COLO829 (cell line): ENCODE data around the gene APLNR.
A peak's percentile ranks its signal among the peaks of the same experiment; 100 is the strongest.
"Not testable (repeated sequence)": the region's sequence is repeated elsewhere in the genome, so short reads cannot be mapped to it uniquely, and the experiment has no call there.

Experiments
- DNase-seq: peaks from one replicate; pipeline ENCODE4 v3.0.0; 2012; ENCODE audit warnings: low spot score

Gene APLNR

DNA sequence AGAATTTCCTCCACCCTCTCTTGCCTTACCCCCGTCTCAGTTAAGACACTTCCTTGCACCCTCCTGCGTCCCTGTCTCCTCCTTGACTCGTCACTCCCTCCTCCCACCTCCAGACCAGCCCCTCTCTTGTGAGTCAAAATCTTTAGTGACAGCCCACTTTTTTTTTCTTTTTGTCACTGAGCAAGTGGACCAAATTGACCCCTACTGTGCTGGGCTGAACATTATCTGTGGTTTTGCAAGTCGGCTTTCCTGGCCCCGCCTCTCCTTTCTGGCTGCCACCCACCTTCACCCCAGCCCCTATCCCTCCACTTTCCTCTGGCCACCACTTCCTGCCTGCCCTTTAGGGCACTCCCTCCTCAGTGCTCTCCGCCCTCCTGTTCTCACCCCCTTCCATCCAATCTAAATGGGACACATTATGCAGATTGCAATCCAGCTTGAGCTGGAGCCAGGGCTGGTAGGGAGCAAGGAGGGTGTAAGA lies at the start of gene APLNR:
Gene APLNR, minus strand, starts transcription at position 47 of the 478 bp plus-strand sequence. CDS start 246 bp downstream, outside the sequence.
- no peak for DNase-seq

DNA sequence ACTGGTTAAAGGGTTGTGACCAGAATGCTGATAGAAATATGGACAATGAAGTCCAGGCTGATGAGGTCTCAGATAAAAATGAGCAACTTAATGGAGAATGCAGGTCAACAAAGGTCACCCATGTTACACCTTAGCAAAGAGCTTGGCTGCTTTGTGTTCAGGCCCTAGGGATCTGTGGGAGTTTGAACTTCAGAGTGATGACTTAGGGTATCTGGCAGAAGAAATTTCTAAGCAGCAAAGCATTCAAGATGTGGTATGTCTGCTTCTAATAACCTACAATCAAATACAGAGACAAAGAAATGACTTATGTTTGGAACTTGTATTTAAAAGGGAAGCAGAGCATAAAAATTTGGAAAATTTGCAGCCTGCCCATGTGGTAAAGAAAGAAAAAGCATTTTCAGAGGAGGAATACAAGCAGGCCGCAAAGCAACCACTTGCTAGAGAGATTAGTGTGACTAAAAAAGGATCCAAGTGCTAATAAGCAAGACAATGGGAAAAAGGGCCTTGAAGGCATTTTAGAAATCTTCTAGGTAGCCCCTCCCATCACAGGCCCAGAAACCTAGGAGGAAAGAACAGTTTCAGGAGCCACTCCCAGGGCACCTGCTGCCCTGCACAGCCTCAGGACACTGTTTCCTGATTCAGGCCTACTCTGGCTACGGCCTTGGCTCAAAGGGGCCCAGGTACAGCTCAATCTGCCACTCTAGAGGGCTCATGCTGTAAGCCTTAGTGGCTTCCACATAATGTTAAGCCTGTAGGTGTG lies 46.4 kb upstream of the APLNR start:
- no peak for DNase-seq

DNA sequence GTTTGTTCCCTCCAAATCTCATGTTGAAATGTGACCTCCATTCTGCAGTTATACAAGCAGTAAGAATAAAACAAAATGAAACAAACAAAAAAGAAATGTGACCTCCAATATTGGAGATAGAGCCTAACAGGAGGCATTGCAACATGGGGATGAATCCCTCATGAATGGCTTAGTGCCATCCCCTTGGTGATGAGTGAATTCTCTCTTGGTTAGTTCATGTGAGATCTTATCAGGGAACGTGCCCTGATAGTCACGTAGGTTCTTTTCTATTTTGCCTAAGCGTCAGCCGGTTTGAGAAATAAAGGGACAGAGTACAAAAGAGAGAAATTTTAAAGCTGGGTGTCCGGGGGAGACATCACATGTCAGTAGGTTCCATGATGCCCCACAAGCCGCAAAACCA lies 44.5 kb upstream of the APLNR start:
- not testable (repeated sequence) for DNase-seq

DNA sequence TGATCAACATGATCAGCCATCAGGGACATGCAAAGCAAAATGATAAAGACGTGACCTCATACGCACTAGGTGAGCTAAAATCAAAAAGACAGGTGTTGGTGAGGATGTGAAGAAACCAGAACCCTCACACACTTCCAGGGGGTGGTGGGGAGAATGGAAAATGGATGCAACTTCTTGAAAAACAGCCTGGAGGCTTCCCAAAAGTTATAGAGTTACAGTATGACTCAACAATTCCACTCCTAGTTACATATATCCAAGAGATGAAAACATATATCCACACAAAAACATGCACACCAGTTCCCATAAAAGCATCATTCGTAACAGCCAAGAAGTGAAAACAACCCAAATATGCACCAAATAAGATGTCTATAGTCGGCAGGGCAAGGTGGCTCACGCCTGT lies 42.1 kb upstream of the APLNR start:
- DNase-seq, result no peak

DNA sequence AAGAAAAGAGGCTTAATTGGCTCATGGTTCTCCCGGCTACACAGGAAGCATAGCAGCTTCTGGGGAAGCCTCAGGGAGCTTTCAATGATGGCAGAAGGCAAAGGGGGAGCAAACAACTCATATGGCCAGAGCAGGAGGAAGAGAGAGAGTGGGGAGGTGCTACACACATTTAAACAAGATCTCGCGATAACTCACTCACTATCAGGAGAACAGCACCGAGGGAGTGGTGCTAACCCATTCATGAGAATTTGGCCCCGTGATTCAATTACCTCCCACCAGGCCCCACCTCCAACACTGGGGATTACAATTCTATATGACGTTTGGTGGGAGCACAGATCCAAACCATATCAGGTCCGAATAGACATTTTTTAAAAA lies 41.7 kb upstream of the APLNR start:
- DNase-seq, result no peak

DNA sequence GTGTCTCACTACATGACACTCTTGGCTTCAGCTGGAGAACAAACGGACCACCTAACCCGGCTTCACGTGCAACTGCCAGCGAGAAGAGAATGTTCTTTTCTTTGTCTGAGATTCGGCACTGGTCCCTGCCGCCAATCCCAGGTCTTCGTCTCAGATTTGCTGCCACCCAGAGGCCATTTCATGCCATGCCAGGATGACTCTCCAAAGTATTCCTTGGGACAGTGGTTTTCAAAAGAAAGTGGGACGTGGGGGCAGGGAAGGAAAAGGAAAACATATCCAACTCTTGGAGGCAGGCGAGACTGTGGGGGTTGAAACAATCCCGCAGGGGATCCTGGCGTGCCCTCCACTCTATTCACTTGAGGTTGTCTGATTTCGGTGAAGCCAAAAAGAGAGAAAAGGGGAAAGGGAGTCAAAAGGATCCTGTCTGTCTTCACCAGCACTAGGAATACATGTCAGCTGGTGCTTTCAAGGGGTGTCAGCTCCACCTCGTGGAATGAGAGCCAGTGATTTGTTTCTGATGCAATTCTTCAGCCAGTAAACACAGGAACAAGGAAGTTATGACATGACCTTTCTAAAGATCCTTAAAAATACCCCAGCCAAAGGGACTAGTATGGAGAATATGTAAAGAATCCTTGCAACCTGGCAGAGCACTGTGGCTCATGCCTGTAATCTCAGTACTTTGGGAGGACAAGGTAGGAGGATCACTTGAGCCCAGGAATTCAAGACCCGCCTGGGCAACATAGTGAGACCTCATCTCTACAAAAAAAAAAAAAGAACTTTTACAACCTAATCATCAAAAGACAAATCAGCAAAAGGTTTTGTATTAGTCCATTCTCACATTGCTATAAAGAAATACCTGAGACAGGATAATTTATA lies 41.0 kb upstream of the APLNR start:
- peak; percentile 84 for DNase-seq

DNA sequence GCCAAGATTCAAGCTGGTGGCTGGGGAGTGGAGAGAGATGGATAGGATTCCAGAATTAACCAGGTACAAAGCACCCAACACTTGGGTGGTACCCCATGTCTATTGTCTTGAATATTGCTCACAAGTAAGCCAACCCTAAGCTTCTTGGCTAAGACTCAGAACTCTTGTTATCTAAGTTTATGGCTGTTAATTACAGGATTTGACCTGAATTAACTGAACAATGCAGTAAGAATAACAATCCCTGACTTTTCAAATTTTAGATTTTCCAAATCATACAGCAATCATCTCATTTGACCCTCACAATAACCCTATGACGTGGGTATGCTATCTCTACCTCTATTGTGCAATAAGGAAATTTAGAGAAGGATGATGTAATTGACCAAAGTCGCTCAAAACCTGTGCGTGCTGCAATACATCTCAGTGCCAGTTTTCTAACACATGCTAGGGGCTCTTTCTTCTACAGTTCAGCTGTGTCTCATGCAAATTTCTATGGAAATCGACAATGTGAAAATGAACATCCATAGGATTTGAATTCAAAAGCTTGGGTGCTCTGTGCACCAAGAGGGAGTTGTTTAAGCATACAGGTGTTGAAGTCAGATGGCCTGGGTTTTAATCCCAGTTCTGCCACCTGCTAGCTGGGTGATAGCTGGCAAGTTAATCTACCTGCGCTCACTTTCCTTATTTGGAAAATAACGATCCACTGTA lies 40.1 kb upstream of the APLNR start:
- DNase-seq, result no peak

DNA sequence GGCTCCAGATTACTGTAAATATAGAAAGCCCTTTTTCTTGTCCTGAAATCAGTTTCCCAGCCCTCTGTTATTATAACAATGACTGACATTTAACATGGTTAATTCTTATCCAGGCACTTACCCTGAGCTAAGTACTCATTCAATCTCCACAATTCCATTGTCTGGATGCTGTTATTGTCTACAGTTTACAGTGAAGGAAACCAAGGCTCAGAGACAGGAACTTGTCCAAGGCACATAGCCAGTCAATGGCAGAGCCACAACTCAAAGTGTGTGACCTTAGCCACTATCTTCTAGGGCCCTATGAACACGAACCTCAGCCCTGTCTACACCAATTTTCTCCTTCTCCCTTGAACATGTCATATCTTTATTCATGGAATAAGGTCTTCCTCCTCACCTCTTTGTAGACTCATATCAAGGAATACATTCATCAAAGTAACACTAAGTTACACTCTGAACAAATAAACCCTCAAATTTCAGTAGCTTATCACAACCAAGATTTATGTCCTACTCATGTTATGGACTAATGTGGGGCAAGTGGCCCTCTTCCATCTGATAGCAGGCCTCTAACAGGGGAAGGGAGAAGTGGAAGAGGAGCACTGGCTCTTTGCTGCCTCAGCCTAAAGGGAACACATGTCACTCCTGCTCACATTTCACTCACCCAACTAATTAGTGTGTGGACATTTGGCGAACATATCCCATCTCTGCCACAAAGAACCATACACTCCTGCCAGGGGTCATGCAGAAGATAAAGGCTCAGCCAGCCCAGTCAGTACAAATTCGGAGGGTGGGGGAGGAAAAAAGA lies 39.3 kb upstream of the APLNR start:
- no peak for DNase-seq

DNA sequence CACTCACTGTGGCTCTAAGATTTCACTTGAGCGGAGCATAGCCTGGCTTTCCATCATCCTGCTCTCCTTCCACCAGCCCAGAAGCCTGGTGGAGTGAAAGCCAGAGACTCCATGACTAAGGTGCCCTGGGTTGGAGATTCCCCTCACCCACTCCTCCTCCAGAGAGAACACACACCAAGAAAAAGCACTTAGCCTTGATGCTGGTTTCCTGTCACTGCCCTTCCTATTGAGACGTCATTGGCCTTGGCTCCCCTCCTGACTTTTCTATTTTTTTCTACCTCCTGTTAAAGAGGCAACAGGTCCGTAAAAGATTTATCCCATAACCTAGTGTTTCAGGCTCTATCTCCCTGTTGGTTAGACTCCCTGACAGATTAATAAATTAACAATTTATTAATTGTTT lies 38.5 kb upstream of the APLNR start:
- DNase-seq, result no peak

DNA sequence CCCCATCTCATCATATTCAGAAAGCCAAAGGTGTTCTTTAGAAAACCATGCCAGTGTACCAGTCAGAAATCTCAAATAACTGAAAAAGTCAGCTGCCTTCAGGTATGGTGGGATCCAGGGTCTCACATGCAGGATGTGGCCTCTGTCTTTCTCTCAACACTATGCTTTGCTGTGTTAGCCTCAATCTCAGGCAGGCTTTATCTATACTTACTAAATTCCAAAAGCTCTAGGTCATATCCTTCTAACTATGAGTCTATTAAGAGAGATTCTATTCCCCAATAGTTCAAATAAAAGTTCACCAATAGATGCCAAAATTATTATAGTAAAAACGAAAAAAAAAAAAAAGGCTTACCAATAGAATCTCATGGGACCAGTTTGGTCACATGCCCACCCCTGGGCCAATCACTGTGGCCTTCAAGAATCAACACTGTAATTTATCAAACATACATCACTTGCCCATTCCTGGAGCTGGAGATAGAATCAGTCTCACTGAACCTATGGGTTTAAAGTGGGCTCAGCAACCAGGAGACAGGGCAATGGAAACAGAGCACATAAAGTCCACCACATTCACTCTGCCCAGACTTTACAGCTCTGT lies 38.0 kb upstream of the APLNR start:
- no peak for DNase-seq

DNA sequence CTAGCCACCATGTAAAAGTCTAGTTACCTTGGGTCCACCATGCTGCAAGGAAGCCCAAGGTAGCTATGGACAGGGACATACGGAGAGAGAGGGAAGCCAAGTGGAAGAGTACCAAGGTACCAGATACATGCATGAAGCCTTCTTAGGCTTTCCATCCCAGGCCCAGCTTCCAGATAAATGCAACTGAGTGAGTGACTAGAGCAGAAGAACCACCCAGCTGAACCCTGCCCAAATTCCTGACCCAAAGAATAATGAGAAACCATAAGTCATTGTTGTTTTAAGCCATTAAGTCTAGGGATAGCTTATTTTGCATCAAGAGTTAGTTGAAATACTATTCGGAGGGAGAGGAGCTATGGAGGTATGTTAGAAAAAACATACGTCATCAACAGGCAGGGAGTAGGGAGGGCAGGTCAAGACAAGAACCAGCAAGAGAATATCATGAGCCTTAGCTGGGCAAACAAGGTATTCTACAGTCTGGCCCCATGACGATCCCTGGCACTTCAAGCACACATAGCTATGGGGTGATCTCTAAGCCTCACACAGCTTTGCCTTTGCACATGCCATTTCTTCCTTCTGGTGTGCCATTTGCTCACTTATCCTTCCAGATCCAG lies 36.5 kb upstream of the APLNR start:
- no peak for DNase-seq

DNA sequence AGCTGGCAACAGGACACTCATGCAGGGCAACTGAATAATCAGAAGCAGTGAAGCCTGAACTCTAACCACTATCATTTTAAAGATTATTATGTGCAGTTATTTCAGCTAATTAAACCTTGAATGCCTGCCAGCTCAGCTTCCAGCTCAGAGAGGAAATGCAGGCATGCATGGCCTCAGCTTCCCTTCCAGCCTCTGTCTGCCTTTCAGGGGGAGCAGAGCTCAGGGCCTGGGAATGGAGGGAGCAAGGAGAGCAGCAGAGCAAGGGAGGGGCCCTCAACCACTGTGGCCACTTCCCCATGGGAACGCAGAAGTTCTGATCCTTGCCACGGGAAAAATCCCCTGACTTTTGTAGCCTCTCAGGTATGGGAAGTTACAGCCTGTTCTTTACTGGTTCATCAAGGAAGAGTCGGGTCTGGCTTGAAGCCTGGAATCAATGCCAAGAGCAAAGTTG lies 32.5 kb upstream of the APLNR start:
- no peak for DNase-seq

DNA sequence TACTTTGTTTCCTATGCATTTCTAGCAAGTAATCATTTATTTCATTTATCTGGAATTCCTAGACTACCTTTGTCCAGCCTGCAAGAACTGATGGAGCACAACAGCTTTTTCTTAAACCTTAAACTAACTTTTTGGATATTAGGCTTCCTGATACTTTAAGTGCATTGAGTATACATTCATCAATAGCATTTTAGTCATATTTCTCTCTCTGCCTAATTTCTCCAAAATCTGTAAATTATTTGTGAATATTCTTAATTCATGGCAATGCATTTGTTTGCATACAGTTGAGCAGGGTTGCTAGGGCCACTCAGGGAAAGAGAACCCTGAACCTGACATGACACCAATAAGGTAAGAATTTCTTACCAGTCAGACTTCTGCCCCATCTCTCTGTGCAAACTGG lies 29.1 kb upstream of the APLNR start:
- DNase-seq, result no peak

DNA sequence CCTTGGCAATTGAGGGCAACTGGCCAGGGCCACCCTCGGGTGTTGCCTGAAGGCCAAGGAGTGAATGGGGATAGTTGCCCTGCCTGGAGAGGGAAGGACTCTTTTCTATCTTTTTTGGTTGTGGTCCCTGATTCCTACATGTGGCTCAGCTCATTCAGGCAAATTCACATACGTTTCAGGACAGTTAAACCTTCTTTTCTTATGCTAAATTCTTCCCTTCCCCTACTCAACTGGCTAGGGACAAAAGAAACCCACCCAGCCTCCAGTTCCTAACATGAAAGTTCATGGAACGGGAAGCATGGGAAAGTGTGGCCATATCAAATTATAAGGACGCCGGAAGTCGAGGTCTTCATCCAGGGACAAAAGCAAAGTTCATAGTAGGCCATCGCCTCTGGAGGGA lies 26.3 kb upstream of the APLNR start:
- no peak for DNase-seq

DNA sequence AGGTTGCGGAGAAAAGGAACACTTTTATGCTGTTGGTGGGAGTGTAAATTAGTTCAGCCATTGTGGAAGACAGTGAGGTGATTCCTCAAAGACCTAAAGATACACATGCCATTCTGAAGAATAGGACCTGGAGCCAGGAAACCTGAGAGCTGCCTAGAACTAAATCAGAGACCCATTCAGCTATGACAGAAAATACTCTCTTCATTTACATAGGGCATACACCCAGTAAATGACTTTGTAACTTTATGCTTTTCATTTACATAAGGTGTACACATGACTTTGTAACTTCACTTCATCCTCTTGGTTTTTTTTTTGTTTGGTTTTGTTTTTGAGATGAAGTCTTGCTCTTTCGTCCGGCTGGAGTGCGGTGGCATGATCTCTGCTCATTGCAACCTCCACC lies 25.1 kb upstream of the APLNR start:
- DNase-seq, result no peak

DNA sequence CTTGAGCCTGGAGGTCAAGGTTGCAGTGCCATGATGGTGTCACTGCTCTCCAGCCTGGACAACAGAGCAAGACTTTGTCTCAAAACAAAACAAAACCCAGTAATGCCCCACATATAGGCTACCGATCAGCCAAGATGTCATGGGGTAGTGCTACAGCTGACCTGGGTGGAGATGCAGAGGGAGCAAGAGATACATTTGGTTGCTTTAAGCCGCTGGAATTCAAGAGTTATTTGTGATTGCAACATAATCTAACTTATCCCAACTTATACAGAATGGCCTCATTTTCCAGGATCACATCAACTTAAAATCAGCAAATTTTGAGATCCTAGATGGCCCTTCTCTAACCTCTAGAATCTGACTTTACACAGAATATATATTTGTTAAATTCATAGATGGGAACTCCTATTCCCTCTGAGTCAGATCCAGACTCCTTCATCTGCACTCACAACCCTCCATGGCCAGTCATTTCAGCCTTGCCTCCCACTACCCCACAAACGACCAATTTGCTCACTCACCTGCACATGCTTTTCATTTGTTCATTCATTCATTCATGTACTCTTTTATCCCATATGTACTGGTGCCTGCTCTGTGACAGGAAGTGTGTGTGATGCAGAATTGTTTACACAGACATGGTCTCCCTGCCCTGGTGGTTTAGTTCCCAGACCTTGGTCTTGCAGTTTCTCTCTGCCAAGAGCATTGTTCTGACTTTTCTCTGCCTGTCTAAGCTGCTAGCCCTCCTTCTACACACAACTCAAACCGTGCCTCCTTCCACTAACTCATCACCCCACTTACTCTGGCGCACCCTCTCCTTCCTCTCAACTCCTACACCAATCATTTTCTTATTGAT lies 24.1 kb upstream of the APLNR start:
- no peak for DNase-seq

DNA sequence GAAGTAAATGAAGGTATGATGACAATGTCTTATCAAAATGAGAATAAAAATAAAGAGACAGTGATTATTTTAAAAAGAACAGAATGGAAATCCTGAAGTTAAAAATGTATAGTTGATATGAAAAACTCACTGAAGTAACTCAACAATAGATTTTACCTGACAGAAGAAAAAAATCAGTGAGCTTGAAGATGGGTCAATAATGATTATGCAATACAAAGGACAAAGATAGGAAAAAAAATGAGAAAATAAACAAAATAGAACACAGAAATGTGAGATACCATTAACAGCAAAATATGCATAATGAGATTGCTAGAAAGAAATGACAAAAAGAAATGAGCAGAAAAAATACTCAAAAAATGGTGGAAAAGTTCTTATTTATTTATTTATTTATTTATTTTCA lies 19.1 kb upstream of the APLNR start:
- no peak for DNase-seq

DNA sequence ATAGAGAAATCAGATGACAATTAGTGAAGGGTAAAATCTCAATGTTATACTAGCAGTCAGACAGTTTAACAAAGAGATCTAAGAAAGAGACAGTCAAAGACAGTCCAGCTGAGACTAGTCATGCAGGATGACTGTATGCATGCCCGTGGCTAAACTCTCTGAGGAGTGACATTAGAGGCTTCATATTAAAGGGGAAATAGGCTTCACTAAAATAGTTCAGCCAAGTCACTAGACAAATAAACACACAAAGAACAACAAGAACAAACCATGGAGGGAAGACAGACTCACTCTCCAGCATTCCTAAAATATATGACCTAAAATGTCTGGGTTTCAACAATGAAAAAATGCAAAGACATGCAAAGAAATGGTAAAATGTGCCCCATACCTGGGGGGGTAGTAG lies 18.6 kb upstream of the APLNR start:
- no peak for DNase-seq

DNA sequence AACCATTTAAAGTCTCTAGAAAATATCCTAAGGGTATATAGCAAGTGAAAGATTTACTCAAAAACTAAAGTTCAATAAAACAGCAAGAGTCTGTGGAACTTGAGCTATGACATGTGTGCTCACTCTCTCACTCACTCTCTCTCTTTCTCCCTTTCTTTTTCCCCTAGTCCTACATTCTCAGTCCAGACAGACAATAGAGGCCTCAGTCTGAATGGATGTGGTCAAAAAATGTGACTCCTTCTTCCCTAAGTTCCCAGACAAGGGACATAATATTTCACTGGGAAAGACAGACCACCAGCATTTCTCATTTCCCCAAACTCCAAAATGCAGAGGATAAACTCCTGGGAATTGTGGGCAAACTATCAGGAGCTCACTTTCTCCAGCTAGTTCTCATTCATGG lies 17.6 kb upstream of the APLNR start:
- DNase-seq, result no peak

DNA sequence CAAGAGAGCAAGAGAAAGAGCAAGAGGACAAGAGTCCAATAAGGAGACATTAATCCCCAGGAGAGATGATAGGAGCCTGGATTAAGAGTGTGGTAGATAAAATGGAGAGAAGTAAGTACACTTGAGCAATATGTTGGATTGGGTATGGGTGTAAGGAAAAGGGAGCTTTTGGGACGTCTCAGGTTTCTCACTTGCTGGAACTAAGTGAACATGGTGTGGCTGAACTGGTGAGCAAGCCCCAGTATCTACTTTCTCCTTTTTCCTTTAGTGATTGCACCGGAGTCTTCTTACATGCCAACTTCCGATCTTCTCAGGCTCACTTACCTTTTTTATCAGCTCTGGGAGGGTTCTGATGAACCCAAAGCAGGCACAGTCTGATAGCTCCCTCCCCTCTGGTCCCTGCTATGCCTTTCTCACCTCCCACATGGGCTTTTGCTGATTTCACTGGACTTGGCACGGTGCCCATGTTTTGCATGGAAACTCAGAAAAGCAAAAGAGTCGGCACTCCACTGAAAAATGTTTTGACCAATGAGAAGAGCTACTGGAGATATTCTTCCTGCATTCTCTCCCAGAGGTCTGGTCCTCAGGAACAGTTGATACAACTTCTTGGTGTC lies 14.5 kb upstream of the APLNR start:
- DNase-seq, result no peak
